Fibroblast of gingiva (primary cell): Measurements from ENCODE around the gene CD93.

Source experiments
- DNase-seq: peaks from one replicate; pipeline ENCODE4 v3.0.0-alpha.2; 2011; ENCODE audit warnings: low read depth

The CD93 gene

DNA sequence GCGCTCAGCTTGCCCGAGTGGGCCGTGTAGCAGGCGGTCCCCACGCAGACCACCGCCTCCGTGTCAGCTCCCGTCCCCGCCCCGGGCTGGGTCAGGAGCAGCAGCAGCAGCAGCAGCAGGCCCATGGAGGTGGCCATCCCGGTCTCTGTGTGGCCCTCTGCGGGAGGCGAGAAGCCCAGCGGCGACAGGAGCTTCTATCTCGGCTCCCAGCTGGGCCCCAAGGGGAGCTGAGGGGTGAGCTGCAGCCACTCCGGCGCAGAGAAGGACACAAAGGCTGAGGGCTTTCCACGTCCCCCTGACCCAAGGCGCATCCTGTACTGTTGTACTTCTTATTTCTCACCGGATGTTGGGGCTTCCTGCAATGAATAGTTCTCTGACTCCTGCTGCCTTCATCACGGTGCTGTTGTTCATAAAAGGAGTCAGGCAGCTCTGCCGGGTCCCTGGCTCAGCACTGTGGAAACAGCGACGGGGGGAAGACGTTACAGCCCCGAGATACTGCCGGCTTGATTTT, at the start of gene CD93:
CD93 (minus strand) TSS at position 269 of the 511 bp plus-strand sequence; CDS start at position 137, 132 bp downstream.
- no peak for DNase-seq

- DNase-seq: no peak
Observed at GRCh38 chr20:23133560-23133998, 47.5 kb upstream of the CD93 start.

DNA sequence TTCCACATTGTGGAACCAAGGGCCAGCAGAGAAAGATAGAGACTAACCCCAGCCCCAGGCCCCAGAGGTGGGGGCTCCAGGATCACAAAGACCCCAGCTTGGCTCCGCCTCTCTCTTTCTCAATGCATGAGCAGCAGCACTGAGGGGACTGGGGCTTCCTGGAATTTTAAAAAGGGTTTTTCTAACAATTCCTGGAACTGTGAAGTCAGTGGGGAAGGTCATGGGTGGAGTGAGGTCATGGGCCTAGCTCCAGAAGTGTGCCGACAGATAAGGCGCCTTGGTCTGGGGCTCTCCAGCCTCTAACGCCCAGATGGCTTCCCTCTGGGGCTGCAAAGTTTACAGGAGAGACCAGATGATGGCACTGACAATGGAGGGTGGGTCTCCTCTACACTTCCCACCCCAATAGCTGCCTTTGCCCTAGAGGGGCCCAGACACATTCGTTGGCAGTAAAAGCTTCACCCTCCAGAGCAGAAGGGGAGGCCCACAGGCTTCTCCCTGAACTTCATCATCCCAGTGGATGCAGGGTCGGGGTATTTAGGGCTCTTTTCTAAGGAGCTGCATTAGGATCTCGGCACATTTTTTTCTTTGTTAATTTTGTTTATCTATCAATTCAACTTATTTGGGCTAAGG, 46.9 kb upstream of the CD93 start:
- DNase-seq: no peak

GRCh38 chr20:23132293-23132929, 46.3 kb upstream of the CD93 start:
- DNase-seq: no peak

GRCh38 chr20:23131766-23132165, 45.6 kb upstream of the CD93 start:
- DNase-seq: no peak

DNA sequence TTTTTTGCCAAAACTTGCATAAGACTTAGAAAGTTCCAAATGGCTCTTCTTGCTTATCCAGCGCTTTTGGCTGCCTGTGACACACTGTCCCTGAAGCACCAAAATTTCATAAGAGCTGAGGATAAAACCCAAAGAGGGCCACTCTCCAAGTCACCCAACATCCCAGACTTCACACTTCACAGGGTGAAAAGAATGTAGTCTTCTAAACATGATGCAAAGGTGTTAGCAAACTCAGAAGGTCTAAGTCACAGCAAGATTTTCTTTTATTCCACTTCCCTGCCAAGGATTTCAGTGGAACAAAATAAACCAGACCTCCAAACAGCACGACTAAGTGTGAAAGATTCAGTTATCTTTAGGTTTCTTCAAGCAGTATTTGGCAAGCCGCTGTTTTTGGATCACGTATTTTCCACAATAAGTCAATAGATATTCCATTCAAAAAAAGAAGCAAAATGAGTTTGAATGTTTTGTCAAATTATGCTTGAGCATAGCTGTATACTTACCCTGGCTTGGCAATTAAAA, 44.6 kb upstream of the CD93 start:
- no peak for DNase-seq

- no peak for DNase-seq
Observed at GRCh38 chr20:23129891-23130621, 43.9 kb upstream of the CD93 start.

DNA sequence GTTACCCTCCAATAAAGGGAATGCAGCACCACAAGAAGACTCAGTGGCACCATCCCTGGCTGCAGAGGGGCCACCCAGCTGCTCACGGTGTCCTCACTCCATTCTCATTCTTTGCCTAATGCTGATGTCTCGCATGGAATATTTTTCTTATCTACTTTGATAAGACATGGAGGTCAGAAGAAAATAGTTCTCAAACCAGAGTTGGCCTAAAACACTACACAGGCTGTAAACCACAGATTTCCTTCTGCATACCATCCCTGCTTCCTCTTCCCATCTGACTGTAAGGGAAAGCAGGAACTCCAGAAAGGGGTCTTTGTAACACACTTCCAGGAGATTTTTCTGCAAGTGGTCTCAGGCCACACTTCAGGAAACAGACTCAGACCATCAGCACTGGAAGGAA, 43.1 kb upstream of the CD93 start:
- DNase-seq: no peak

DNA sequence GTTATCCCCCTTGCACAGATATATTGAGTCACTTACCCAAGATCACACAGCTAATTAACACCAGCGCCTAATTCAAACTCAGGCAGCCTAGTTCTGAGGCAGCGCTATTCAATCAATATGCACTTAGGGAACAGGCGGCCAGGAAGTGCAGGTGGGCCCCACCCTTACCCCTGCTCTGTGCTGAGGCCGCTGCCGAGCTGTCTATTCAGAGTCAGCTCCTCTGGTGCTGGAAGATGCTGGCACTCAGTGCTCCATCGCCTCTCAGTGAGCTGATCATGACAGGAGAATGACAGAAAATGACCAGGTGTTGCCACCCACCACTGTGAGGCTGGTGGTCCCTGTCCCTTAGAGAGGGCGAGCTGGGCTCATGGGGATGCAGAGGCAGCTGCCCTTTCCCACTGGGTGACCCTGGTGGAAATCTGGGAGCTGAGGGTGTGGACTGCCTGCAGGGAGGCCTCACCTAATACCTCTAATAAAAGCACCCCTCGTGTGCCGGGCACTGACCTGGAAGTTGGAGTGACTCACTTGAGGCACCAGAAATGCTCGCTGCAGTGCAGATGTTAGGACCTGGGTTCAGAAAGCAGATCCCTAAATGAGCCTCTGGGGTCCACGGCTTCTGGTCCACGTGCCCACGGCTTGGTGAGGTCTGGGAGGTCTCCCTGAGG, 42.5 kb upstream of the CD93 start:
- no peak for DNase-seq

DNA sequence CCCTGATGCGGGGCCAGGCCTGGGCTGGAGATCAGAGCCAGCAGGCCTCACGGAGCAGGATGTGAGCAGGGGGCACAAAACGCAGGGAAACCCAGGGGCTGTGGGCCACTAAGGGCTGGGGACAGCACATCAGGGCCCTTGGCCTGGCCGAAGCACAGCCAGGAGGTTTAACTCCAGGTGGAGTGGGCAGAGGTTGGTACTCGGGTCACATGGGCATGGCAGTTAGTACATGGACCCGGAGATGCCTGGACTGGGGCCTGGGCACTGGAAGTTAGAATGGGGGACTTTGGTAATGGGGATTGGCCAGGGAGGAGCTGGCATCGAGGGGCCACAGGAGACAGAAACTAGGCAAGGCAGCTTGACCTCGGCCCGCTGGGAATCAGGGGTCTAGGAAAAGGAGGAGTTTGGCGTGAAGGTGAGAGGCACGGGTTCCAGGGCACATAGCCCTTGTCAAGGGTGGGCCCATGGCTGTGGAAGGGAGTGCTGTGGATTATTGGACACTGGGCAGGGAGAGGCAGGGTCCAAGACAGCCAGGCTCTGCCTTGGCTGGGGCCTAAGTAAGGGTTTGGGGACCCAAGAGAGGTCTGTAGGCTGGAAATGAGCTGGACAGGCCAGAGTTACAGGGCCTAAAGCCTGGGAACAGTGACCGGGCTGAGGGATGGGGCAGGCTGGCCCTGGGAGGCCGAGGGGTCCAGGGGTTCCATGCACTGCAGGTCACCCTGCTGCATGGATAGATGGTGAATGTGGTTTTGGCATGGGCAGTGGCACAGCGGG, 41.6 kb upstream of the CD93 start:
- no peak for DNase-seq

- no peak for DNase-seq
Observed at GRCh38 chr20:23126281-23127061, 40.3 kb upstream of the CD93 start.

GRCh38 chr20:23125625-23126191, 39.6 kb upstream of the CD93 start:
- peak; percentile 85 for DNase-seq

- no peak for DNase-seq
Observed at GRCh38 chr20:23125159-23125558, 39.0 kb upstream of the CD93 start.

GRCh38 chr20:23123886-23124285, 37.8 kb upstream of the CD93 start:
- DNase-seq: no peak

GRCh38 chr20:23122796-23123655, 36.9 kb upstream of the CD93 start:
- DNase-seq: no peak

- DNase-seq: no peak
Observed at GRCh38 chr20:23122321-23122720, 36.2 kb upstream of the CD93 start.

- DNase-seq: no peak
Observed at GRCh38 chr20:23121751-23122320, 35.7 kb upstream of the CD93 start.

GRCh38 chr20:23120936-23121750, 35.0 kb upstream of the CD93 start:
- DNase-seq: no peak
